Activated CD4-positive, alpha-beta memory T cell treated with anti-CD3 and anti-CD28 coated beads for 36 hours (primary cell): ENCODE measurements around the gene SLC39A3. TPM values are rescaled to one million over a fixed set of nuclear protein-coding genes. Genes with fewer than 3 reads are reported as not detected.

Experiments used
- CTCF ChIA-PET: fragments of 350-600 bp; sonication (Branson Sonifier 250); formaldehyde crosslinking; loops from one replicate; lab custom pipeline; 2021; ENCODE audit warnings: antibody characterized with exemption, inconsistent platforms; lab: Charles Lee
- POLR2A ChIA-PET: fragments of 350-600 bp; sonication (Branson Sonifier 250); formaldehyde crosslinking; loops from one replicate; lab custom pipeline; 2021; ENCODE audit warnings: antibody characterized with exemption; lab: Charles Lee
- DNase-seq: peaks from one replicate; pipeline ENCODE4 v3.0.0-alpha.2; 2020
- H3K27ac Mint-ChIP-seq: one replicate; pipeline ENCODE4 v1.8.0; 2021; ENCODE audit warnings: mixed read lengths
- H3K27me3 Mint-ChIP-seq: one replicate; pipeline ENCODE4 v1.8.0; 2021; ENCODE audit warnings: mixed read lengths
- H3K36me3 Mint-ChIP-seq: one replicate; pipeline ENCODE4 v1.8.0; 2021; ENCODE audit warnings: mixed read lengths
- H3K4me1 Mint-ChIP-seq: one replicate; pipeline ENCODE4 v1.8.0; 2021; ENCODE audit warnings: low read depth, mixed read lengths
- H3K4me3 Mint-ChIP-seq: one replicate; pipeline ENCODE4 v1.8.0; 2021; ENCODE audit warnings: mild to moderate bottlenecking, mixed read lengths
- H3K9me3 Mint-ChIP-seq: one replicate; pipeline ENCODE4 v1.8.0; 2021; ENCODE audit warnings: mixed read lengths
- intact Hi-C: fragments of 100-400 bp; cut with micrococcal nuclease; formaldehyde crosslinking; loops from one replicate; pipeline ENCODE4 v1.15.1; 2023
- total RNA-seq, 2 experiments: library from RNA; stranded (reverse); gene quantifications; one replicate each; pipeline ENCODE4 v1.2.3, GENCODE V29; 2021

The SLC39A3 gene
- total RNA-seq, 2 experiments from 2014 or later, result 21.0 to 24.0 TPM

- Mint-ChIP-seq H3K4me3 (no peak overlapping the region), H3K27me3 (no peaks in the 10 kb centered on the region), H3K36me3 (peaks cover 4% of the 10 kb centered on the region), H3K9me3 (no peaks in the 10 kb centered on the region), H3K4me1 (peaks cover 54% of the 10 kb centered on the region), H3K27ac (no peak overlapping the region)
- DNase-seq, result no peak
- ChIA-PET POLR2A (no interaction called here), CTCF (no interaction called here)
- intact Hi-C loops, result no loop called here
These were observed 38.3 kb upstream of the SLC39A3 start for GRCh38 chr19:2777952-2778683.

- intact Hi-C loops, result no loop called here
- POLR2A ChIA-PET, result no interaction called here
These were observed 36.0 kb upstream of the SLC39A3 start for GRCh38 chr19:2775556-2776430.

GRCh38 chr19:2774953-2775555 is 35.2 kb upstream of the SLC39A3 start:
- intact Hi-C loops, result no loop called here
- peak overlapping the region; percentile 65 for H3K4me3 Mint-ChIP-seq
- peaks cover 38% of the 10 kb centered on the region for H3K4me1 Mint-ChIP-seq
- H3K9me3 Mint-ChIP-seq, result no peaks in the 10 kb centered on the region
- POLR2A ChIA-PET, result no interaction called here
- DNase-seq, result no peak
- CTCF ChIA-PET, result no interaction called here
- peaks cover 5% of the 10 kb centered on the region for H3K36me3 Mint-ChIP-seq
- H3K27me3 Mint-ChIP-seq, result no peaks in the 10 kb centered on the region
- peak overlapping the region; percentile 81 for H3K27ac Mint-ChIP-seq

More at GRCh38 chr19:2775556-2776430, 36.0 kb upstream of the SLC39A3 start:
- H3K4me3 Mint-ChIP-seq, result peak overlapping the region; percentile 65
- DNase-seq, result peak; percentile 87
- peak overlapping the region; percentile 81 for H3K27ac Mint-ChIP-seq
- peaks cover 43% of the 10 kb centered on the region for H3K4me1 Mint-ChIP-seq
- peaks cover 6% of the 10 kb centered on the region for H3K36me3 Mint-ChIP-seq
- H3K27me3 Mint-ChIP-seq, result no peaks in the 10 kb centered on the region
- no peaks in the 10 kb centered on the region for H3K9me3 Mint-ChIP-seq
- CTCF ChIA-PET, result interaction anchor here (1.0 to 1.6 kb wide), 2 partner anchors 17 to 26 kb away, joined by 3 read pairs; no protein-coding TSS in a partner anchor

- POLR2A ChIA-PET, result no interaction called here
- Mint-ChIP-seq H3K4me1 (peaks cover 37% of the 10 kb centered on the region), H3K27me3 (no peaks in the 10 kb centered on the region), H3K27ac (no peak overlapping the region), H3K36me3 (peaks cover 4% of the 10 kb centered on the region), H3K9me3 (no peaks in the 10 kb centered on the region), H3K4me3 (no peak overlapping the region)
- intact Hi-C loops, result no loop called here
- DNase-seq, result no peak
- CTCF ChIA-PET, result no interaction called here
These were observed 34.4 kb upstream of the SLC39A3 start for GRCh38 chr19:2774083-2774679.

- H3K4me1 Mint-ChIP-seq, result peaks cover 34% of the 10 kb centered on the region
- no peaks in the 10 kb centered on the region for H3K9me3 Mint-ChIP-seq
- no peak overlapping the region for H3K4me3 Mint-ChIP-seq
- H3K27ac Mint-ChIP-seq, result no peak overlapping the region
- H3K27me3 Mint-ChIP-seq, result no peaks in the 10 kb centered on the region
- ChIA-PET CTCF (no interaction called here), POLR2A (no interaction called here)
- intact Hi-C loops, result no loop called here
- H3K36me3 Mint-ChIP-seq, result peaks cover 4% of the 10 kb centered on the region
- no peak for DNase-seq
These were observed 32.2 kb upstream of the SLC39A3 start for GRCh38 chr19:2771786-2772674.

GRCh38 chr19:2770055-2771013 is 30.5 kb upstream of the SLC39A3 start:
- peaks cover 22% of the 10 kb centered on the region for H3K4me1 Mint-ChIP-seq
- H3K27ac Mint-ChIP-seq, result no peak overlapping the region
- no peaks in the 10 kb centered on the region for H3K27me3 Mint-ChIP-seq
- POLR2A ChIA-PET, result no interaction called here
- H3K4me3 Mint-ChIP-seq, result no peak overlapping the region
- intact Hi-C loops, result no loop called here
- peaks cover 4% of the 10 kb centered on the region for H3K36me3 Mint-ChIP-seq
- DNase-seq, result no peak
- CTCF ChIA-PET, result interaction anchor here (1.0 kb wide), 1 partner anchor 11 kb away, joined by 3 read pairs; no protein-coding TSS in a partner anchor
- no peaks in the 10 kb centered on the region for H3K9me3 Mint-ChIP-seq

- no peak overlapping the region for H3K4me3 Mint-ChIP-seq
- no peak for DNase-seq
- intact Hi-C loops, result no loop called here
- H3K9me3 Mint-ChIP-seq, result no peaks in the 10 kb centered on the region
- H3K27ac Mint-ChIP-seq, result no peak overlapping the region
- peaks cover 11% of the 10 kb centered on the region for H3K4me1 Mint-ChIP-seq
- POLR2A ChIA-PET, result no interaction called here
- no peaks in the 10 kb centered on the region for H3K27me3 Mint-ChIP-seq
- CTCF ChIA-PET, result no interaction called here
- H3K36me3 Mint-ChIP-seq, result peaks cover 2% of the 10 kb centered on the region
These were observed 29.4 kb upstream of the SLC39A3 start for GRCh38 chr19:2769218-2769617.

GRCh38 chr19:2768365-2769132 is 28.7 kb upstream of the SLC39A3 start:
- H3K27me3 Mint-ChIP-seq, result no peaks in the 10 kb centered on the region
- H3K27ac Mint-ChIP-seq, result no peak overlapping the region
- ChIA-PET POLR2A (no interaction called here), CTCF (no interaction called here)
- peaks cover 7% of the 10 kb centered on the region for H3K4me1 Mint-ChIP-seq
- H3K4me3 Mint-ChIP-seq, result no peak overlapping the region
- H3K9me3 Mint-ChIP-seq, result no peaks in the 10 kb centered on the region
- intact Hi-C loops, result no loop called here
- no peak for DNase-seq
- peaks cover 5% of the 10 kb centered on the region for H3K36me3 Mint-ChIP-seq

GRCh38 chr19:2767688-2768087 is 27.9 kb upstream of the SLC39A3 start:
- DNase-seq, result no peak
- Mint-ChIP-seq H3K27me3 (no peaks in the 10 kb centered on the region), H3K4me3 (no peak overlapping the region), H3K27ac (no peak overlapping the region), H3K9me3 (no peaks in the 10 kb centered on the region), H3K4me1 (peaks cover 7% of the 10 kb centered on the region), H3K36me3 (peaks cover 8% of the 10 kb centered on the region)
- POLR2A ChIA-PET, result no interaction called here
- intact Hi-C loops, result no loop called here
- CTCF ChIA-PET, result no interaction called here
